Measurements from ENCODE around the gene MORC3.

- TF ChIP-seq YY1 (IDR thresholded peaks at IDR 0.05; ENCODE audit: insufficient read depth, insufficient read length) (no peak), ZNF274 (IDR thresholded peaks at IDR 0.05; ENCODE audit: low read depth, low read length) (no peak)
Measured at GRCh38 chr21:36323032-36323431, 3.0 kb downstream of the MORC3 start.
